GM12892 (cell line): ENCODE data around the gene OLFML1.

Experiments
- POLR2A ChIP-seq: IDR thresholded peaks from 2 replicates; pipeline ENCODE4 v1.6.1; 2011; ENCODE audit warnings: low read depth, low read length, control low read depth
- TAF1 ChIP-seq: IDR thresholded peaks from 2 replicates; pipeline ENCODE4 v1.6.1; 2011; ENCODE audit warnings: low read depth, mild to moderate bottlenecking, control low read depth, low read length, borderline replicate concordance

- TF ChIP-seq POLR2A = no peak
- TF ChIP-seq TAF1 = no peak
Observed at GRCh38 chr11:7534042-7534378, 48.7 kb downstream of the OLFML1 start.
